Heart right ventricle (tissue), 16 donors: ENCODE results near the gene MYO1D. TPM values are rescaled to one million over a fixed set of nuclear protein-coding genes. Genes with fewer than 3 reads are reported as not detected.

Experiments
- ATAC-seq, 8 donors: fragments of 200-7000 bp; cut with Tn5 transposase; one replicate each; pipeline ENCODE4 v1.9.1; 2020; ENCODE audit warnings: mild to moderate bottlenecking in 8 of 8, moderate library complexity in 8 of 8, moderate number of reproducible peaks in 1 of 8
- DNase-seq, 2 donors: peaks; one replicate each; pipeline ENCODE4 v3.0.0-alpha.2; 2020
- H3K27ac ChIP-seq, 10 donors: fragments of 200-600 bp; sonication (generic) in 2 of 10; one replicate each; pipeline versions ENCODE4 v1.5.0 to v1.8.0; 2020 to 2022; ENCODE audit warnings: mild to moderate bottlenecking in 3 of 10
- H3K27me3 ChIP-seq, 7 donors: fragments of 200-600 bp; one replicate each; pipeline ENCODE4 v1.8.0; 2021 to 2022; ENCODE audit warnings: mild to moderate bottlenecking in 2 of 7
- H3K36me3 ChIP-seq, 9 donors: fragments of 200-600 bp; sonication (generic) in 1 of 9; one replicate each; pipeline versions ENCODE4 v1.5.0 to v1.8.0; 2020 to 2022; ENCODE audit warnings: mild to moderate bottlenecking in 2 of 9
- H3K4me1 ChIP-seq, 9 donors: fragments of 200-600 bp; sonication (generic) in 1 of 9; one replicate each; pipeline versions ENCODE4 v1.5.0 to v1.8.0; 2020 to 2022; ENCODE audit warnings: mild to moderate bottlenecking in 4 of 9
- H3K4me3 ChIP-seq, 10 donors: fragments of 200-600 bp; sonication (generic) in 2 of 10; one replicate each; pipeline versions ENCODE4 v1.5.0 to v1.8.0; 2020 to 2022; ENCODE audit warnings: mild to moderate bottlenecking in 7 of 10, moderate library complexity in 2 of 10
- H3K9me3 ChIP-seq, 11 donors: fragments of 200-600 bp in 10 of 11; sonication (generic) in 2 of 11; one replicate each; pipeline versions ENCODE4 v1.5.0 to v1.8.0; 2013 to 2022; ENCODE audit warnings: mild to moderate bottlenecking in 2 of 11, control low read depth in 1 of 11, moderate library complexity in 1 of 11
- WGBS, 2 donors: extraction: QIAGEN DNeasy Blood & Tissue Kit; methylation state at CpG; one replicate each; pipeline ENCODE4 v1.1.7; 2013; ENCODE audit warnings: inconsistent platforms in 1 of 2; 5-methylcytosine and 5-hydroxymethylcytosine counted together
- intact Hi-C, 10 donors: fragments of 100-400 bp; cut with DNase I; formaldehyde crosslinking; loops; one replicate each; pipeline versions ENCODE4 v1.11.1 to v1.14.2; 2022
- polyA plus RNA-seq, 2 donors: library from polyadenylated mRNA; stranded (reverse); fragments of 200-250 nt; gene quantifications; one replicate each; pipeline ENCODE4 v1.2.3, GENCODE V29; 2013
- total RNA-seq, 10 donors: library from RNA; stranded (reverse); fragmentation: NEBNext Ultra II Directional in 3 of 10; extraction: Animal tissue kit (Norgen Biotek cat#: 25700) in 3 of 10; gene quantifications; one replicate each; pipeline versions ENCODE4 v1.2.1 to v1.2.4, GENCODE V29; 2021 to 2023
- TF ChIP-seq, protein P1 (sequence below), 9 donors: fragments of 200-600 bp; sonication (generic) in 2 of 9; IDR thresholded peaks; one replicate each; pipeline versions ENCODE4 v1.5.0 to v1.8.0; 2021 to 2022; ENCODE audit warnings: antibody characterized with exemption in 9 of 9, mild to moderate bottlenecking in 5 of 9, moderate library complexity in 1 of 9
- donor health status: Arrhythmogenic right ventricular cardiomyopathy.
- donor health status: ischemic (EF 13 %, LVEDD 7.1; RV severe dilation, severe dysfunction).
- donor health status: healthy with polysubstance abuse.
- donor health status: DM: no; HTN: yes; CAD: no.
- donor health status: DM: no; HTN: no; CAD: no.
- donor health status: ischemic (EF 25% LVEDD 6.9; RV normal size, moderate dysfunction).
- donor health status: ischemic (EF 25% LVEDD 5.7; RV mildly dilated, moderate dysfunction).
- donor health status: healthy.
- donor health status: DM: yes; HTN: yes; CAD: no.
- donor health status: Ischemic cardiomyopathy.
- donor health status: ischemic (EF 35%, LVEDD 5.7; RV mildly dilated, moderate dysfunction).
- donor health status: nonischemic (EF 11% LVEDD 7.7; RV severe dilation, severe dysfunction).
- donor health status: DM: yes; HTN: yes; CAD: no.
- donor health status: PGD.
- donor health status: ischemic (EF 29% LVEDD 5.4; RV normal size, mild dysfunction).
- donor health status: nonischemic (EF 23%, LVEDD 6.1; RV moderate dilation, normal function).

MYO1D gene
- total and polyA plus RNA-seq, 12 donors, result 1.9 to 16.4 (median 6.7) TPM

DNA sequence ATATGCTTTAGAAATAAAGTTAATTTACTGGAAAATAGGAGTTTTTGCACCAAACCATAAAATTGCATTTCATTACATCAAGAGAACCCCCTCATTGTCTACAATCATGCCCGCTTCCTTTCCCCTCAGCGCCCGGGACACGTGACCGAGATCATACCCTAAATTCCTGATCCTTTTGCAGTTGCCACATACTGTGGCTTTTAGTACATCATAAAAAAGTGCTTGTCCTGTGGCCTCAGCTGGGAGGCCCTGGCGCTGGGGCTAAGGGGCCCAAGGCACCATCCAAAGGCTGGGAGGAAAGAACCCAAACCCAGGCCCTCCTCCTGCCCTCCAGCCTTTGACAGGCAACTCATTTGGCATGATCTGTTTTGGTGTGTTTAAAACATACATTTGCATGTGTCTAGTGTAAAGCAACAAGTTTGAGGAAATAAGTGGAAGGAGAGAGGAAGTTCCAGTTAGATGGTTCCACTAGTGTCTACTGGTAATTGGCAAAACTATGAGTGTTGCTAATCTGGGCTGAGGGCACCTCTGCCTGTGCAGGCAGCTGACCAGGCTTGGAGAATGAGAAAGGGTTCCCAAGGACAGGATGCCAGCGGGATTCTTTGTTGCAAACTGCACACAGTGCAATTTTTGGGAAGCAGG is 384.2 kb downstream of the MYO1D start:
- ATAC-seq, result peak in 1 of 8 donors; percentile 19
- no peak overlapping the region for H3K4me3 ChIP-seq
- TF ChIP-seq, protein P1, sequence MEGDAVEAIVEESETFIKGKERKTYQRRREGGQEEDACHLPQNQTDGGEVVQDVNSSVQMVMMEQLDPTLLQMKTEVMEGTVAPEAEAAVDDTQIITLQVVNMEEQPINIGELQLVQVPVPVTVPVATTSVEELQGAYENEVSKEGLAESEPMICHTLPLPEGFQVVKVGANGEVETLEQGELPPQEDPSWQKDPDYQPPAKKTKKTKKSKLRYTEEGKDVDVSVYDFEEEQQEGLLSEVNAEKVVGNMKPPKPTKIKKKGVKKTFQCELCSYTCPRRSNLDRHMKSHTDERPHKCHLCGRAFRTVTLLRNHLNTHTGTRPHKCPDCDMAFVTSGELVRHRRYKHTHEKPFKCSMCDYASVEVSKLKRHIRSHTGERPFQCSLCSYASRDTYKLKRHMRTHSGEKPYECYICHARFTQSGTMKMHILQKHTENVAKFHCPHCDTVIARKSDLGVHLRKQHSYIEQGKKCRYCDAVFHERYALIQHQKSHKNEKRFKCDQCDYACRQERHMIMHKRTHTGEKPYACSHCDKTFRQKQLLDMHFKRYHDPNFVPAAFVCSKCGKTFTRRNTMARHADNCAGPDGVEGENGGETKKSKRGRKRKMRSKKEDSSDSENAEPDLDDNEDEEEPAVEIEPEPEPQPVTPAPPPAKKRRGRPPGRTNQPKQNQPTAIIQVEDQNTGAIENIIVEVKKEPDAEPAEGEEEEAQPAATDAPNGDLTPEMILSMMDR (IDR thresholded peaks at IDR 0.05), result no peak
- 90 to 93% methylated on average over 7 of the region's 7 CpGs for WGBS, 2 donors
- intact Hi-C loops, result loop anchor here in 2 of 10 donors (2.0 to 10.0 kb wide), 3 partner anchors 26 to 122 kb away; no protein-coding TSS in a partner anchor
- H3K36me3 ChIP-seq, result peaks cover 0 to 21% (median 0%) of the 10 kb centered on the region in 9 donors
- peaks cover 4 to 64% (median 26%) of the 10 kb centered on the region in 9 donors for H3K4me1 ChIP-seq
- DNase-seq, result no peak
- H3K9me3 ChIP-seq, result no peaks in the 10 kb centered on the region
- peak overlapping the region in 1 of 10 donors; percentile 23 for H3K27ac ChIP-seq
- H3K27me3 ChIP-seq, result no peaks in the 10 kb centered on the region

GRCh38 chr17:32492264-32492589 is 384.7 kb downstream of the MYO1D start:
- peak overlapping the region in 1 of 10 donors; percentile 23 for H3K27ac ChIP-seq
- DNase-seq (no peak), ATAC-seq (no peak)
- TF ChIP-seq, protein P1 (IDR thresholded peaks at IDR 0.05), result no peak
- intact Hi-C loops, result loop anchor here in 2 of 10 donors (2.0 to 10.0 kb wide), 3 partner anchors 27 to 123 kb away; no protein-coding TSS in a partner anchor
- H3K36me3 ChIP-seq, result peaks cover 0 to 21% (median 0%) of the 10 kb centered on the region in 9 donors
- H3K9me3 ChIP-seq, result no peaks in the 10 kb centered on the region
- H3K4me3 ChIP-seq, result no peak overlapping the region
- H3K4me1 ChIP-seq, result peaks cover 4 to 68% (median 31%) of the 10 kb centered on the region in 9 donors
- 79 to 83% methylated on average over 4 of the region's 4 CpGs for WGBS, 2 donors
- no peaks in the 10 kb centered on the region for H3K27me3 ChIP-seq

DNA sequence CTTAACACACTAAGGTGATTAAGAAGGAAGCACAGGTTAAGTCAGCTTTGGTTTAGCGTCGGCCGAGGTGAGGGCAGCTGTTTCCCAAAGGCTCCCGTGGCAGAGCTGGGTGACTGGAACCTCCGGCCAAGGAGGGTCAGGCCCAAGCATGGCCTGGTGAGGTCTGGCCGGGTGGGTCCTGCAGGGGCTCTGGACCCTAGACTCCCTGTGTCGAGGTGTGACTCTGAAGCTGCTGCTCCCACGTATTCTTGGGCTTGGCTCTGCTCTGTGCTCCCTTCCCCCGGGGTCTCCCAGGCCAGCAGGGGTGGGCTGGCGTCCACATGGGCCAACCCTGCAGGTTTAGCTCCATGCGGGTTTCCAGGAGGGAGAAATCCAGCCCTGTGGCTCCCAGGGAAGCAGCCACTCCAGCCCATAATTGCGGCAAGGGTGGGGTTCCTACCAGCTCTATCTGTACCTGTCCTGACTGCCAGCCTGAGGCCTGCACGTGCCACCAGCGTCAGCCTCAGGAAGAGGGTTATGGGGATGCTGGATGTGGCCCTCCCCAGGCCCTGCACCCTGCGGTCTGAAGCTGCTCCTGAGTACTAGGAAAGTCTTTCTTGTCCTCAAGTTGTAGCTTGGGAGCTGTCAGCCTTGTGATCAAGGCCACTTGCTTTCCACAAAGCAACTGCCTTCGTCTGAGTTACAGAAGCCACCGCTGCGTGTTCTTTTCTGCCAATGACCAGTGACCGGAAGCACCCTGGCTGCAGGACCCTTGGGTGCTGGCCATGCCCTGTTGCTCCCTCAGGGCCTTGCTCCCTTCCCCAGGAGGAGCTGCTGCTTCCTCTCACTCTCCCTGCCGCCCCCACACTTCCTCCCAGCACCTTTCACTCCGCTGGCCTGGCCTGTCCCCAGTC is 385.3 kb downstream of the MYO1D start:
- intact Hi-C loops, result loop anchor here in 2 of 10 donors (2.0 to 10.0 kb wide), 3 partner anchors 27 to 123 kb away; no protein-coding TSS in a partner anchor
- no peak for ATAC-seq
- WGBS, 2 donors, result 82 to 83% methylated on average over 21 of the region's 21 CpGs

GRCh38 chr17:32490101-32490482 is 386.8 kb downstream of the MYO1D start:
- no peaks in the 10 kb centered on the region for H3K27me3 ChIP-seq
- H3K4me1 ChIP-seq, result peaks cover 4 to 62% (median 21%) of the 10 kb centered on the region in 9 donors
- no peak for DNase-seq
- H3K9me3 ChIP-seq, result no peaks in the 10 kb centered on the region
- peaks cover 0 to 21% (median 0%) of the 10 kb centered on the region in 9 donors for H3K36me3 ChIP-seq
- no peak for ATAC-seq
- whole genome bisulfite sequencing, 2 donors, result 79 to 84% methylated on average over 16 of the region's 16 CpGs
- TF ChIP-seq, protein P1 (IDR thresholded peaks at IDR 0.05), result no peak
- H3K4me3 ChIP-seq, result no peak overlapping the region
- no peak overlapping the region for H3K27ac ChIP-seq
- intact Hi-C loops, result loop anchor here in 2 of 10 donors (10.0 kb wide), 2 partner anchors 115 to 125 kb away; no protein-coding TSS in a partner anchor

More for the DNA sequence above, 385.3 kb downstream of the MYO1D start:
- TF ChIP-seq, protein P1 (IDR thresholded peaks at IDR 0.05), result no peak
- Histone ChIP-seq H3K36me3 (peaks cover 0 to 21% (median 0%) of the 10 kb centered on the region in 9 donors), H3K27me3 (no peaks in the 10 kb centered on the region), H3K27ac (no peak overlapping the region), H3K4me3 (no peak overlapping the region), H3K9me3 (no peaks in the 10 kb centered on the region), H3K4me1 (peaks cover 4 to 68% (median 31%) of the 10 kb centered on the region in 9 donors)
- DNase-seq, result no peak
